Measurements from ENCODE around the gene ARRDC2. TPM values are rescaled to one million over a fixed set of nuclear protein-coding genes. Genes with fewer than 3 reads are reported as not detected.
A peak's percentile ranks its signal among the peaks of the same experiment; 100 is the strongest.

ARRDC2 gene
- total and polyA plus RNA-seq, 9 of the 15 experiments (the other 6 are each of a cell fraction or from before 2014, with no cell fraction given), result 1.9 to 27.4 (median 15.2) TPM

DNA sequence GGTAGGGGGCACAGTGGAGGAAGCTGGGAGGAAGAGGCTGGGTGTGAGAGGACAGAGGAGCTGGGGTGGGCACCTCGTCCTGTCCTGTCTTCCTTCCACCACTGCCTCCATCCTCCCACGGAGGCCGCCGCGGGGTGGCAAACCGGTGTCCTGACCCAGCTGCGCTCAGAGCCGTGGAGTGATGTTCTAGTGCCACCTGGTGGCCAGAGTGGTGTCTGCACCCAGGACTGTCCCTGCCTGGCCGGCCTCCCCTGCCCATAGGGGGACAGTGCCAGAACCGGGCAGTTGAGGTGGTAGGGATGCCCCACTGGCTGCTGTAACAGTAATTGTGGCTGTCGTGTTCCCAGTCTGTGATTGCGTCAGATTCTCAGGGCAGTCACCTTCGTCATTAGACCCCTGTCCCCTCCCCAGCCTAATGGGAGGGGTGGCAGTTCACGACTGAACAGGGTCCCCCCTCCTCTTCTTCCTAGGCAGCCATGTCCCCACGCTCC is 11.1 kb upstream of the ARRDC2 start (continued):
- TF ChIP-seq, protein P1, sequence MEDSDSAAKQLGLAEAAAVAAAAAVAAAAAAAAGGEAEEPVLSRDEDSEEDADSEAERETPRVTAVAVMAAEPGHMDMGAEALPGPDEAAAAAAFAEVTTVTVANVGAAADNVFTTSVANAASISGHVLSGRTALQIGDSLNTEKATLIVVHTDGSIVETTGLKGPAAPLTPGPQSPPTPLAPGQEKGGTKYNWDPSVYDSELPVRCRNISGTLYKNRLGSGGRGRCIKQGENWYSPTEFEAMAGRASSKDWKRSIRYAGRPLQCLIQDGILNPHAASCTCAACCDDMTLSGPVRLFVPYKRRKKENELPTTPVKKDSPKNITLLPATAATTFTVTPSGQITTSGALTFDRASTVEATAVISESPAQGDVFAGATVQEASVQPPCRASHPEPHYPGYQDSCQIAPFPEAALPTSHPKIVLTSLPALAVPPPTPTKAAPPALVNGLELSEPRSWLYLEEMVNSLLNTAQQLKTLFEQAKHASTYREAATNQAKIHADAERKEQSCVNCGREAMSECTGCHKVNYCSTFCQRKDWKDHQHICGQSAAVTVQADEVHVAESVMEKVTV (CRISPR knock-in tag; IDR thresholded peaks at IDR 0.05), result peak; percentile 95
- TF ChIP-seq, protein P2, sequence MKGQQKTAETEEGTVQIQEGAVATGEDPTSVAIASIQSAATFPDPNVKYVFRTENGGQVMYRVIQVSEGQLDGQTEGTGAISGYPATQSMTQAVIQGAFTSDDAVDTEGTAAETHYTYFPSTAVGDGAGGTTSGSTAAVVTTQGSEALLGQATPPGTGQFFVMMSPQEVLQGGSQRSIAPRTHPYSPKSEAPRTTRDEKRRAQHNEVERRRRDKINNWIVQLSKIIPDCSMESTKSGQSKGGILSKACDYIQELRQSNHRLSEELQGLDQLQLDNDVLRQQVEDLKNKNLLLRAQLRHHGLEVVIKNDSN (CRISPR knock-in tag; IDR thresholded peaks at IDR 0.05), result peak; percentile 35; the same call in 1 of the 2 replicates
- TF ChIP-seq, protein P3, sequence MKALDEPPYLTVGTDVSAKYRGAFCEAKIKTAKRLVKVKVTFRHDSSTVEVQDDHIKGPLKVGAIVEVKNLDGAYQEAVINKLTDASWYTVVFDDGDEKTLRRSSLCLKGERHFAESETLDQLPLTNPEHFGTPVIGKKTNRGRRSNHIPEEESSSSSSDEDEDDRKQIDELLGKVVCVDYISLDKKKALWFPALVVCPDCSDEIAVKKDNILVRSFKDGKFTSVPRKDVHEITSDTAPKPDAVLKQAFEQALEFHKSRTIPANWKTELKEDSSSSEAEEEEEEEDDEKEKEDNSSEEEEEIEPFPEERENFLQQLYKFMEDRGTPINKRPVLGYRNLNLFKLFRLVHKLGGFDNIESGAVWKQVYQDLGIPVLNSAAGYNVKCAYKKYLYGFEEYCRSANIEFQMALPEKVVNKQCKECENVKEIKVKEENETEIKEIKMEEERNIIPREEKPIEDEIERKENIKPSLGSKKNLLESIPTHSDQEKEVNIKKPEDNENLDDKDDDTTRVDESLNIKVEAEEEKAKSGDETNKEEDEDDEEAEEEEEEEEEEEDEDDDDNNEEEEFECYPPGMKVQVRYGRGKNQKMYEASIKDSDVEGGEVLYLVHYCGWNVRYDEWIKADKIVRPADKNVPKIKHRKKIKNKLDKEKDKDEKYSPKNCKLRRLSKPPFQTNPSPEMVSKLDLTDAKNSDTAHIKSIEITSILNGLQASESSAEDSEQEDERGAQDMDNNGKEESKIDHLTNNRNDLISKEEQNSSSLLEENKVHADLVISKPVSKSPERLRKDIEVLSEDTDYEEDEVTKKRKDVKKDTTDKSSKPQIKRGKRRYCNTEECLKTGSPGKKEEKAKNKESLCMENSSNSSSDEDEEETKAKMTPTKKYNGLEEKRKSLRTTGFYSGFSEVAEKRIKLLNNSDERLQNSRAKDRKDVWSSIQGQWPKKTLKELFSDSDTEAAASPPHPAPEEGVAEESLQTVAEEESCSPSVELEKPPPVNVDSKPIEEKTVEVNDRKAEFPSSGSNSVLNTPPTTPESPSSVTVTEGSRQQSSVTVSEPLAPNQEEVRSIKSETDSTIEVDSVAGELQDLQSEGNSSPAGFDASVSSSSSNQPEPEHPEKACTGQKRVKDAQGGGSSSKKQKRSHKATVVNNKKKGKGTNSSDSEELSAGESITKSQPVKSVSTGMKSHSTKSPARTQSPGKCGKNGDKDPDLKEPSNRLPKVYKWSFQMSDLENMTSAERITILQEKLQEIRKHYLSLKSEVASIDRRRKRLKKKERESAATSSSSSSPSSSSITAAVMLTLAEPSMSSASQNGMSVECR (CRISPR knock-in tag; IDR thresholded peaks at IDR 0.05), result peak; percentile 70
